Stimulated activated CD8-positive, alpha-beta memory T cell treated with anti-CD3 and anti-CD28 coated beads, Interleukin-4, amount 100 ng/mL, for 48 hours (primary cell): ENCODE results near the gene POLR2C.
"Not testable (repeated sequence)": the region's sequence is repeated elsewhere in the genome, so short reads cannot be mapped to it uniquely, and the experiment has no call there.

Experiments
- DNase-seq: peaks from one replicate; pipeline ENCODE4 v3.0.0-alpha.2; 2020

Gene POLR2C

GRCh38 chr16:57479976-57480753, 17.7 kb downstream of the POLR2C start:
- no peak for DNase-seq

GRCh38 chr16:57480754-57481230, 18.3 kb downstream of the POLR2C start:
- DNase-seq, result no peak

DNA sequence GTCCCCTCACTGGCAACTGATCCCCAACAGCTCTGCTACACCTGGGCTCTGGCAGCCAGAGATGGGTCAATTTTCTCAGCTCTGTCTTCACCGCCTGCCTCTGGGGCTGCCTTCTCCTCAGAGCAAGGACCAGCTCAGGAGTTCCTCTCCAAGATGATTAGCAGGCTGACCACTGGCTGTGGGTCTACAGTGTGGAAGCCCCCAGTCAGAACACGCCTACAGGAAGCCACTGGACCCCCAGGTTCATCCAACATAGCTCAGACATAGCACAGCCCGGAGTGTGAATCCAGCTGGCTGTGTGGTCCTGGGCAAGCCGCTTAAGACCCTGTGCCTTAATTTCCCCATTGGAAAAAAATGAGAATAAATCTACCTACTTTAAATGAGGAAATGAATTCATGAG, 18.9 kb downstream of the POLR2C start:
- DNase-seq, result no peak

DNA sequence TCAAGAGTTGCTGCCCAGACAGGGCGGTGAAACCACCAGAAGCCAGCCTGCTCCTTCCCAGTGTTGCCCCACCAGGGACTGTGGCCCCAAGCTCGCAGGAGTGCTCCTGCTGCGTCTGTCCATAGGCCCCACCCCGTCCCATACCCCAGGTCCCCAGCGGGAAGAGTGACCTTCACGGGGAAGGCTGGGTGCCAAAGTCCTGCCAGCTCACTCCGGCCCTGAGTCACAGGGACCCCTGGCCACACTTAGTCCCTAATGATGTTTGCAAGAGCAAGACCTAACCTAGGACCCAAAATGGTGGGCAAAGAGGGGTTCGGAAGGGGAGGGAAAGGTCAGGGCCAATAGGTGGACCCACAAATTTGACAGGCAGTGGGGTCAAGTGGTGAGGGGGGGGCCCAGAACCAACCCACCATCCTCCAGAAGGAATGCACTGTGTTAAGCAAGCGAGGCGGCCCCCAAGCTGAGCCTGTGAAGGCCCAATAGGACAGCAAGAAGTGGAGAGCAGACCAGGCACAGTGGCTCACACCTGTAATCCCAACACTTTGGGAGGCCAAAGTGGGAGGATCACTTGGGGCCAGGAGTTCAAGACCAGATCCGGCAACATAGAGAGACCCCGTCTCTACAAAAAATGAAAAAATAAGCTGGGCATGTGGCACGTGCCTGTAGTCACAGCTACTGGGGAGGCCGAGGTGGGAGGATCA, 20.5 kb downstream of the POLR2C start:
- DNase-seq, result no peak

- DNase-seq, result no peak
These were observed 21.4 kb downstream of the POLR2C start for GRCh38 chr16:57483725-57484514.

GRCh38 chr16:57484515-57485005, 22.1 kb downstream of the POLR2C start:
- DNase-seq, result no peak

DNA sequence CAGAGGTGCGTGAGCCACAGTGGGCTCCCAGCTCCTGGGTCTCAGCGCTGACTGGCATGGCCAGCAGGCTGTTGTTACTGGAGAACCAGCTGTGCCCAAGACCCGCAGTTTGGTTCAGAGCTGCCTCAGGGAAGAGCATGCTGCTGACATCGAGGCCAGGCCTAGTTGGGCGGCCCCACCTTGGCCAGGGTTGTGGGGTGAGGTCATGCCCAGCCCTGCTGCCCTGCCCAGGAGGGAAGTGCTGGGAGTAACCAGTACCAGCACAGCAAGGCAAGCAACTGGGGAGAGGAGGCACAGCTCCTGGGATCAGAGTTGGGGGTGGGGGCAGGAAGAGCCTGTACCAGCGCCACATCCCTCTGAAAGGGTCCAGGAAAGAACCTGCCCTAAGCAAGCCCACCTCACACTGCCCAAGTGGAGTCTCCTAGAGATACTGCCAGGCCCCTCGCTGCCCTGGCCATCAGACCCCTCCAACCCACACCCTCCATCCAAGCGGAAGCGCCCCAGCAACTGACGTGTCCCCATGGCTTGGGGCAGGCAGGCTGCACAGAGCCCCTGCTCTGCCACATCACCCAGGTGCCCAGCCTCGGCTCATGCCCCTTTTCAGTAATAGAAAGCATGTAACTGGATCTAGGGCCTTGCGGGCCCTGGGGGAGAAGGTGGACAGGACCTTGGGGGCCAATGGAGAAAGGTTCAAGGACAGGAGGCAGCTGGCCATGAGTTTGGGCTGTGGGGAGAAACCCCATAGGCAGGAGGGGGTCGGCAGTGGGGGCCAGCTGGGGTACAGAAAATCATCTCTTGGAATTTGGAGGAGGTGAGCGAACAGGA, 22.8 kb downstream of the POLR2C start:
- DNase-seq, result no peak

- DNase-seq, result peak; percentile 89
These were observed 23.7 kb downstream of the POLR2C start, which contains the start of gene DOK4 for GRCh38 chr16:57485916-57486857. Gene DOK4, minus strand, starts transcription at chr16:57486493. Its CDS starts 6,986 bp downstream, at chr16:57479507.

DNA sequence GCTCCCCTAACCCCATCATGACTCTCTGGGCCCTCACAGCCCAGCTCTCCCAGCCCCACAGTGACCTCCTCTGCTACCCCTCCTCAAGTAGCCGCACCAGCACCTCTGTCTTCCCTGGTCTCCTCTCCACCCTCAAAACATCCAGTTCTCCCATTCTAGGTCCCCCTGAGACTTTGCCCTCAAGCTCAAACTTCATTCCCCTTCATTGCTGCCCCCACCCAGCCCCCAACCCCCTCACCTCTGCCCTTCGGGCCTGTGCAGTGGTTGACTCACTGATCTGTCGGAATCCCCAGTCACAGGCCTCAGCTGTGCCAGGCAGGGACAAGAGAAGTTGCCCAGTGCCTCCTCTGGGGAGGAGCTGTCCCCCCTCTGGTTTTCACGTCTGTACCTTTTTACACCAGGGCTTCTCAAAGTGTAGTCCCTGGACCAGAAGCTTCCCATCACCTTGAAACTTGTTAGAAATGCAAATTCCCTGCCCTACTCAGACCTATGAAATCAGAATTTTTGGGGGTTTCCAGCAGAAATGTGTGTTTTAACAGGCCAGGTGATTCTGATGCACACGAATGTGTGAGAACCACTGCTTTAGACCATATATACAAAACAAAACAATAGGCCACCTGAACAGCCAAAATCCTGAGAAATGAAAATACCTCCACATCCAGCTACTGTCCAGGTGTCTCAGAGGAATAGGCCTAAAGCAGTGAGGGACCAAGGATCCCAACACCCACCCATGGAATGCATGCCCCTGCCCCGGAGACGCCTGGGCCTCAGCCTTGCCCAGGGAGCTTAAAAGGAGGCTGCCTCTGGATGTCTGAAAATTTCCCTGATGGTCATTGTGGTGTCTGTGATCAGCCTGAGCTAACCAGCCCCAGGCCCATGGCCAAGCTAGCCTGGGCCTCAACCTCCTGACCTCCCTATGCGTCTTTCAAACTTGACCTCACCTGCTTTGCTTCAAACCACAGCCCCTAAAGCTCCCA, 24.7 kb downstream of the POLR2C start:
- no peak for DNase-seq

DNA sequence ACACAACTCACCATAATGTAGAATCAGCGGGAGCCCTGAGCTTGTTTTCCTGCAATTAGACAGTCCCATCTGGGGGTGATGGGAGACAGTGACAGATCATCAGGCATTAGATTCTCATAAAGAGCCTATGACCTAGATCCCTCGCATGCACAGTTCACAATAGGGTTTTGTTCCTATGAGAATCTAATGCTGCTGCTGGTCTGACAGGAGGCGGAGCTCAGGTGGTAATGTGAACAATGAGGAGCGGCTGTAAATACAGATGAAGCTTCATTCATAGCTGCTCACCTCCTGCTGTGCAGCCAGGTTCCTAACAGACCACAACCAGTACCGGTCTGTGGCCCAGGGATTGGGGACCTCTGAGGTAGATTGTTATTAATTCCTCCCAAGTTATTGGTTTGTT, 26.8 kb downstream of the POLR2C start:
- DNase-seq, result no peak

GRCh38 chr16:57493767-57494166, 31.3 kb downstream of the POLR2C start:
- no peak for DNase-seq

- DNase-seq, result no peak
These were observed 34.6 kb downstream of the POLR2C start for GRCh38 chr16:57497121-57497520.

DNA sequence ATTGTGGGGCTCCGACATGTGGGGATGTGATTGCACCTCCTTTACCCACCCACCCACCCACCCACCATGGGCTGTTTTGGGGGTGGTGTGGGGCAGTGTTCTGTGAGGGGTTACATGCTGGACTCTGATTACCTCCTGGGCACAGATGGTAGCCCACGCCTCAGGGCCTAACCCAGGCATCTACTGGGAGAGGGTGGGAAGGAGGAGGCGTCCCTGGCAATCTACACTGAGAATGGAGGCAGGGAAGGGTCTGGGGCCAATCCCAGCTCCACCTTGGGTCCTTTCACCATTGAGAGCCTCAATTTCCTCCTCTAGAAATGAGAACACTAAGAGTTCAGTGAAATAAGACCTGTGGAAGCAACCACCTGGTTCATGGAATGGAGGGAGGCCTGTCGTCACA, 35.6 kb downstream of the POLR2C start:
- DNase-seq, result no peak

DNA sequence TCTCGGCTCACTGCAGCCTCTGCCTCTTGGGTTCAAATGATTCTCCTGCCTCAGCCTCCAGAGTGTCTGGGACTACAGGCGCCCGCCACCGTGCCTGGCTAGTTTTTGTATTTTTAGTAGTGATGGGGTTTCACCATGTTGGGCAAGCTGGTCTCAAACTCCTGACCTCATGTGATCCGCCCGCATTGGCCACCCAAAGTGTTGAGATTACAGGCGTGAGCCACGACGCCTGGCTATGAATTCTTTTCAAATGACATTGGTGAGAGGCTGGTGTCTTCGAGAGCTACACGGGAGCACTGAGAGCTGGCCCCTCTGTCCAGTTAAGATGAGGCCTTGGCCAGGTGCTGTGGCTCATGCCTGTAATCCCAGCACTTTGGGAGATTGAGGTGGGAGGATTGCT, 37.5 kb downstream of the POLR2C start:
- DNase-seq, result not testable (repeated sequence)

GRCh38 chr16:57500578-57501111, 38.2 kb downstream of the POLR2C start:
- no peak for DNase-seq

DNA sequence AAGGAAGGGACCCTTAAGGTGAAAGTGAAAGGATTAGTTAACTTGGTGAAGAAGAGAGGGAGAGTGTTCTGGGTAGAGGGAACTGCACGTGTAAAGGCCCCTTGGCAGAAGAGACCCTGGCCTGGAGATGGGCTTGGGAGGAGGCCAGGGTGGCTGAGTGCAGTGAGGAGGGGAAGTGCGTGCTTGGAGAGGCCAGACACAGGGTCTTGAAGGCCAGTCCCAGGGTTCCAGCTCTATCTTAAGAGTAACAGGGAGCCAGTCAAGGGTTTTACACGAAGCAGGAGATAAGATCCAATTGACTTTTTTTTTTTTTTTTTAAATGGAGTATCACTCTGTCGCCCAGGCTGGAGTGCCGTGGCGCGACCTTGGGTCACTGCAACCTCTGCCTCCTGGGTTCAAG, 39.0 kb downstream of the POLR2C start:
- no peak for DNase-seq

GRCh38 chr16:57502048-57502775, 39.7 kb downstream of the POLR2C start:
- DNase-seq, result no peak

- DNase-seq, result no peak
These were observed 40.9 kb downstream of the POLR2C start for GRCh38 chr16:57503366-57503765.

DNA sequence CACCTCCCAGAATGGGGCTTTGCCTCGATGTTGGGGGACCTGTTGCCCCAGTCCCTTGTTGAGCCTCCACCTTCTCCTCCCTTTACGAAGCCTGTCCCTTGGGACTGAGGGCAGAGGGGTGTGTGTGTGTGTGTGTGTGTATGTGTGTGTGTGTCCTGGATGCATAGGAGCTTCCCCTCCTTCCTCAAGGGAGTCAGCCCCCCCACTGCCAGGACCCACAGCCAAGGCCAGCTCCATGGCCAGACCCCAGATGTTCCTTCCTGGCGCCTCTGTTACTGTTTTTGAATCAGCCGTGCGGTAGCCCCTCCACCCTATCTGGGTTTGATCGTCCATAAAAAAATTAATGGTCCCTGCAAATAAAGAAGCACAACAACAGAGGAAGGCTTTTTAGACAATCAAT, 41.5 kb downstream of the POLR2C start:
- DNase-seq, result no peak
